HL-60 (cell line): Measurements from ENCODE around the gene CDH23.

ENCODE experiments used
- POLR2AphosphoS5 ChIP-seq: IDR thresholded peaks from 2 replicates; pipeline ENCODE4 v1.6.1; 2012; ENCODE audit warnings: low read depth
- SPI1 ChIP-seq: IDR thresholded peaks from 2 replicates; pipeline ENCODE4 v1.6.1; 2012; ENCODE audit warnings: low read depth, mild to moderate bottlenecking, borderline replicate concordance
- TF ChIP-seq, protein P1 (sequence below): IDR thresholded peaks from one replicate; pipeline ENCODE4 v1.5.1; 2011; ENCODE audit warnings: low read length, control low read depth, inconsistent platforms; ENCODE audit not compliant: insufficient read depth
- TF ChIP-seq, protein P2 (sequence below): IDR thresholded peaks from 2 replicates; pipeline ENCODE4 v1.6.1; 2012; ENCODE audit warnings: low read depth; ENCODE audit not compliant: insufficient replicate concordance

DNA sequence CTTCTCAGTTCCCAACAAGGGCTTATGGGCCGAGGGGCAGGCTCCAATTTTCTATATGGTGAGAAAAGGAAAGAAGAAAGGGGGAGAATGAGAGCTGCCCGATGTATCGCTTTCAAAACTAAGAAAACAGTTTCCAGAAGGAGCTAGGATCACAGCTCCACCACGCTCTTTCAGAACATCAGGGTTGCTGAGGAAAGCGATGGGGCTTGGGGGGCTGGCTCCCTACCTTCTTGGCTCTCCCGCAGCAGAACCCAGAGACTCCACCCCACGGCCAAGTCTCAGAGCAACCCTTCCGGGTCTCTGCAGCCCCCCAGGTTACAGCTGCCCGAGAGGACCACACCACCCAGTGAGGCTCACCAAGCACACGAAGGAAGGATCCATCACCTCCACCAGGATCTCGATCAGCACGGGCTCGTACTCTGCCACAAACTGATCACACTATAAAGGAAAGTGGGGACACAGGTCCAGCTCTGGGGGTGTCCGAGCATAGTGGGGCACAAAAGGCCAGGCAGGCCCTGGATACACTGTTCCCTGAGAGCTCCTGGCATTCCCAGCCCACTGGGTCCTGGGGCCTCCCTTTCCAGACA lies 422.0 kb downstream of the CDH23 start:
- TF ChIP-seq, protein P1, sequence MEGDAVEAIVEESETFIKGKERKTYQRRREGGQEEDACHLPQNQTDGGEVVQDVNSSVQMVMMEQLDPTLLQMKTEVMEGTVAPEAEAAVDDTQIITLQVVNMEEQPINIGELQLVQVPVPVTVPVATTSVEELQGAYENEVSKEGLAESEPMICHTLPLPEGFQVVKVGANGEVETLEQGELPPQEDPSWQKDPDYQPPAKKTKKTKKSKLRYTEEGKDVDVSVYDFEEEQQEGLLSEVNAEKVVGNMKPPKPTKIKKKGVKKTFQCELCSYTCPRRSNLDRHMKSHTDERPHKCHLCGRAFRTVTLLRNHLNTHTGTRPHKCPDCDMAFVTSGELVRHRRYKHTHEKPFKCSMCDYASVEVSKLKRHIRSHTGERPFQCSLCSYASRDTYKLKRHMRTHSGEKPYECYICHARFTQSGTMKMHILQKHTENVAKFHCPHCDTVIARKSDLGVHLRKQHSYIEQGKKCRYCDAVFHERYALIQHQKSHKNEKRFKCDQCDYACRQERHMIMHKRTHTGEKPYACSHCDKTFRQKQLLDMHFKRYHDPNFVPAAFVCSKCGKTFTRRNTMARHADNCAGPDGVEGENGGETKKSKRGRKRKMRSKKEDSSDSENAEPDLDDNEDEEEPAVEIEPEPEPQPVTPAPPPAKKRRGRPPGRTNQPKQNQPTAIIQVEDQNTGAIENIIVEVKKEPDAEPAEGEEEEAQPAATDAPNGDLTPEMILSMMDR: no peak
- TF ChIP-seq SPI1 (no peak), POLR2AphosphoS5 (no peak)
- TF ChIP-seq, protein P2, sequence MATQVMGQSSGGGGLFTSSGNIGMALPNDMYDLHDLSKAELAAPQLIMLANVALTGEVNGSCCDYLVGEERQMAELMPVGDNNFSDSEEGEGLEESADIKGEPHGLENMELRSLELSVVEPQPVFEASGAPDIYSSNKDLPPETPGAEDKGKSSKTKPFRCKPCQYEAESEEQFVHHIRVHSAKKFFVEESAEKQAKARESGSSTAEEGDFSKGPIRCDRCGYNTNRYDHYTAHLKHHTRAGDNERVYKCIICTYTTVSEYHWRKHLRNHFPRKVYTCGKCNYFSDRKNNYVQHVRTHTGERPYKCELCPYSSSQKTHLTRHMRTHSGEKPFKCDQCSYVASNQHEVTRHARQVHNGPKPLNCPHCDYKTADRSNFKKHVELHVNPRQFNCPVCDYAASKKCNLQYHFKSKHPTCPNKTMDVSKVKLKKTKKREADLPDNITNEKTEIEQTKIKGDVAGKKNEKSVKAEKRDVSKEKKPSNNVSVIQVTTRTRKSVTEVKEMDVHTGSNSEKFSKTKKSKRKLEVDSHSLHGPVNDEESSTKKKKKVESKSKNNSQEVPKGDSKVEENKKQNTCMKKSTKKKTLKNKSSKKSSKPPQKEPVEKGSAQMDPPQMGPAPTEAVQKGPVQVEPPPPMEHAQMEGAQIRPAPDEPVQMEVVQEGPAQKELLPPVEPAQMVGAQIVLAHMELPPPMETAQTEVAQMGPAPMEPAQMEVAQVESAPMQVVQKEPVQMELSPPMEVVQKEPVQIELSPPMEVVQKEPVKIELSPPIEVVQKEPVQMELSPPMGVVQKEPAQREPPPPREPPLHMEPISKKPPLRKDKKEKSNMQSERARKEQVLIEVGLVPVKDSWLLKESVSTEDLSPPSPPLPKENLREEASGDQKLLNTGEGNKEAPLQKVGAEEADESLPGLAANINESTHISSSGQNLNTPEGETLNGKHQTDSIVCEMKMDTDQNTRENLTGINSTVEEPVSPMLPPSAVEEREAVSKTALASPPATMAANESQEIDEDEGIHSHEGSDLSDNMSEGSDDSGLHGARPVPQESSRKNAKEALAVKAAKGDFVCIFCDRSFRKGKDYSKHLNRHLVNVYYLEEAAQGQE: no peak
